ENCODE results near the gene RUFY4.
"Not testable (repeated sequence)": the region's sequence is repeated elsewhere in the genome, so short reads cannot be mapped to it uniquely, and the experiment has no call there.

Gene RUFY4

GRCh38 chr2:218031771-218032257 lies 37.2 kb upstream of the RUFY4 start:
- DNase-seq: no peak

DNA sequence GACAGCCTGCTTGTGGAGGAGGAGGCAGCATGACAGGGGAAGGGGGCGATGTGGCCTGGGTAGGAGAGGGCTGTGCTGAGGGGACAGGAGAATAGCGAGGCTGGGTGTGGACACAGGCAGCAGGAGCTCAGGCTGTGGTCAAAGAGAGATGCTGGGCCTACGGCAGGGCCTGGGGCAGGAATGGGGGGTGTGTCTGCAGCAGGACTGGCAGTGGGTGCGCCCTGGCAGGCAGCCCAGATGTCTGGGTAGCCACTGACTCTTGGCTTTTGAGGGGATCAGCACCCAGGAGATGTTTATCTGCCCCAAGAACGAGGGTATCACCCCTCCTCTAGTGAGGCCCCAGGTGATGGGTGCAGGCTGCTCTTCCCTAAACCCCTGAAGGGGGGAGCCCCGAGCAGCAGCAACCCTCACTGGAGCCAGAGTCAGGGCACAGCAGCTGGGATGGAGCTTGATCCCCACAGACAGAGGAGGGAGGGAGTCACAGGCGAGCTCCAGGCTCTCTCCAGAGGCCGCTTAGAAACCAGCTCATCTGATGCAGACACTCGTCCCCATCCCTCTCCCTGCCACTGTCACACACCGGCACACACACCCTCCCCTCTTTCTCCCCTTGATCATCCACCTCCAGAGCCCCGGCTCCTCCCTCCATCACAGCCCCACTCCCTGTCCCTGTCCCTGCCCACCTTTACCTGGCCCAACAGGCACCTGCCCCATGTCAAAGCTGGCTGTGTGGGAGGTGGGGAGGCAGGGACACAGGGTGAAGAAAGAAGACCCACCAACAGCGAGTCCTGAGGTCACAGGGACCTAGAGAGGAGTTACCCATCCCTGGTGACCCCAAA lies 36.5 kb upstream of the RUFY4 start:
- DNase-seq: no peak

DNA sequence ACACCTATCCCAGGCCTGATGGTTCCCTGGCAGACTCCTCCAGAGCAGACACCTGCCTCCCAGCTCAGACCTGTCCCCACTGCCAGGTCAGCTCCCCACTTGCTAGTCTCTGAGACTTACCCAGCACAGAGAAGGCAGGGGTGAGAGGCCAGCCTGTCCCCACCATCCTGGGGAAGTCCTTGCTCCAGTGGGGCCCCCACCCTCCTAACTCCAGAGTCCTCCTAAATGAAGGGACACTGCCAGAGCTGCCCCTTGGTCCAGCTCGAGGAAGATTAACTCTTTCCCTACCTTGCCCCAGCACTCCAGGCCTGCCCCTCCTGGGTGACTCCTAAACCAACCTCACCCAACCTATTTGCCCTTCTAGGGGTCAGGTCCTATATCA lies 35.9 kb upstream of the RUFY4 start:
- no peak for DNase-seq

DNA sequence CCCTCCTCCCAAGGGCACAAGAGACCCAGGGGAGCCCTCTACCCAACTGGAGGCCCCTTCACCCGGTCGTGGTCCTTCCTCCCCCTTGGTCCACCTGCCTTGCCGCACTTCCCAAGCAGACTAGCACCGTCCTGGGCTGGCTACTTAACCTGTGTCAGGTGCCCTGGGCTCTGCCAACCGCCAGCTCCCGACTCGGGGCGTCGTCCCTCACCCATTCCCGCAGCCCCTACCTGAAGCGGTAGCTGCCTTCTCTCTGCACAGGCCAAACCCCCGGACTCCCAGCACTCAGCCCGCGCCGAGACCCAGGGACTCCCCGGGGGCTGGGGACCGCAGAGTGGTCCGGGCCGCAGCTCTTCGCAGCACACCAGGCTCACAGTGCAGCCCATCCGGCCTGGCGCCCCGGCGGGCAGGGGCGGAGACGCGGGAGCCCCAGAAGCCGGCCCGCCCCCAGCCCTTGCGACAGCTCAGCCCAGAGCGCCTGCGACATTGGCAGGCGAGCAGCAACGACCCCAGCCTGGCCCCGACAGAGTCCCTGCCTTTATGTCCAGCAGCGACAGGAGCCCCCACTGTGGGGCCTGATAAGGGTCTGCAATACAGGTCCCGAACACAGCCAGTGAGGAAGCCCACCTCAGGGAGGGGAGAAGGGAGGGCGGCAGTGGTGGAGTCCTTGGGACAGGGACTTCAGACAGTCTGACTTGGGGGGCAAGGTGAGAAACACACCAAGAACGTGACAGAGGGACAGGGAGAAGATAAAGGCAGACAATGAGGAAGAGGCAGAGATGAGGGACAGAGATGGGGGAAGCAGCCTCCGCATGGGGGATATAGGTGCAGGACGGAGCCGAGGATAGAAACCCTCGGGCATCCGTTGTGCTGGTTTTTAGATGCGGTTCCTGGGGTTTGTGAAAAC lies 35.2 kb upstream of the RUFY4 start:
- no peak for DNase-seq

DNA sequence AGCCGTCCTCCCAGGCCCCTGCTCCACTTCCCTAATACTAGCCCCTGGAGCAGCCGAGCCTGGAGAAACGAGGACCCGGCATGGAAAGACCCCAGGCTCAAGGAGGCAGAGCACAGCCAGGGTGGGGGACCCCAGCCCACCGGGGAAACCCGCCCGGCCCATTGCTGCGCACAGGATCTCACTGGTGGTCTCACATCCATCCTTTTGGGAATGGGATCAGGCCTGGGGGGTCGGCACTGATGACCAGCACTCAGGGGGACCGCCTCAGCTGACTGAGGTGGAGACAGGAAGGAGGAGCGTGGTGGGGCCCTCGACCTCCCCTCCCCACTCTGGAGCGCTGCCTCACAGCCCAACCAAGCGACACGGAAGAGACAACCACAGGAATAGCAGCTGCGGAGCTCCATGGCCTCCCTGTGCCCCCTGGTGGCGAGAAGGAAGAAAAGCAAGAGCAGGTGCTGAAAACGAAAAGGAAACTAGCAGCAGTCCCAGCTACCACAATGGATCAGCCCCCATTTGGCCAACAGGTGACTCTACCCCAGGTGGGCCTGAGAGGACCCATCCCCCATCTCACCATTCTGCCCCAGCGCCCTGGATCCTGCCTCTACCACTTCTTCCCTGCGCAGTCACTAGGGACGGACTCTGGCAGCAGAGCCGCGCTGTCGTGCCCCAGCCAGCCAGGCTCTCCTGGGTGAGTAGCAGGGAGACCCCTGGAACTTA lies 34.4 kb upstream of the RUFY4 start:
- DNase-seq: peak; percentile 81

- no peak for DNase-seq
Observed at GRCh38 chr2:218035463-218036100, 33.5 kb upstream of the RUFY4 start.

- DNase-seq: no peak
Observed at GRCh38 chr2:218036371-218036770, 32.7 kb upstream of the RUFY4 start.

DNA sequence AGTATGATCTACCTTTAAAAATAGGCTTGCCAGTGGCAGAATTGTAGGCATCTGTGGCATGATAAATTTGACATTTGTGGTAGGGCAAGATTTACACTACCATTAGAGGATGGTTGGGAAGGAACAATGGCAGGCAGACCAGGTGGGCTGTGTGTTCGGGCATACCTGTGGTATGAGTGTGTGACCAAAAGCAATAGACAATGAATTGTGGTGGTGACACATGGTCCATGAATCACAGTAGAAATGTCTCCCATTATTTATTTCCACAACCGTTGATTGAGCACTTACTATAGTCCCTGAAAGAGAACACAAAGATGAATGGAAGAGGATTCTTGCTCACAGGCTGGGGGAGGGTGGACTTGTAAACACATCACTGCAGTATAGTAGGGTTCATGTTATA lies 29.9 kb upstream of the RUFY4 start:
- DNase-seq: no peak

- DNase-seq: no peak
Observed at GRCh38 chr2:218040883-218041282, 28.2 kb upstream of the RUFY4 start.

- DNase-seq: no peak
Observed at GRCh38 chr2:218041302-218042168, 27.5 kb upstream of the RUFY4 start.

GRCh38 chr2:218043100-218043499 lies 26.0 kb upstream of the RUFY4 start:
- DNase-seq: no peak

DNA sequence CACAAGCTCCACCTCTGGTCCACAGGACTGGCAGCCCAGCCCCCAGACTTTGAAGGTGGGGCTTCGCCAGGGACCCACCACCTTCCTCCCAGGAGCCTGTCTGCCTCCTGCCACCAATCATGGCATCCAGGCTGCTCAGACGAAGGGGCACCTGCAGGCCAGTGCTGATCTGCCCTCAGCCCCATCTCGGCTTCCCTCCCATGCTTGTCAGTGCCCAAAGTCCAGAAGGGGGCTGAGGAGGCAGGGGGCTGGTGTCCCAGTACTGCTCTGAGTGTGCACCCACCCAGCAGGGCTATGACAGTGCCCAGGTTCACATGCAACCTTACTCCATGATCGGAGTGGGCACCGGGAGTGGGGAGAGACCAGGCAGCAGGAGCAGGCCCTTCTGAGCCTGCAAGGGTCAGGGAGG lies 25.3 kb upstream of the RUFY4 start:
- no peak for DNase-seq

- DNase-seq: not testable (repeated sequence)
Observed at GRCh38 chr2:218044599-218044998, 24.5 kb upstream of the RUFY4 start.

DNA sequence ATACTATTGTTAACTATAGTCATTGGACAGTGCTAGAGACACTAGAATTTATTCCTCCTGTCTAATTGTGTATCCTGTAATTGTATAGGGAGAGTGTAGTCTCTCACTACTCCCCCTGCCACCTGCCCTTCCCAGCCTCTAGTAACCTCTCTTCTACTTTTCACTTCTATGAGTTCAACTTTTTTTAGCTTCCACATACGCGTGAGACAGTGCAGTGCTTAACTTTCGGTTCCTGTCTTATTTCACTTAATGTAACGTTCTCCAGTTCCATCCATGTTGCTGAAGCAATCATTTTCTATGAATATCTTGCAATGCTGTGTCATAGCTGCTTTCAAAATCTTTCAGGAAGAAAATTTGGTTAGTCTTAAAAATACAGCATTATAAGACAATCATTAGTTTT lies 22.8 kb upstream of the RUFY4 start:
- no peak for DNase-seq

- DNase-seq: no peak
Observed at GRCh38 chr2:218047536-218048225, 21.4 kb upstream of the RUFY4 start.

GRCh38 chr2:218051903-218052302 lies 17.1 kb upstream of the RUFY4 start:
- DNase-seq: no peak

GRCh38 chr2:218059289-218059688 lies 9.8 kb upstream of the RUFY4 start:
- DNase-seq: no peak

GRCh38 chr2:218060118-218060517 lies 8.9 kb upstream of the RUFY4 start:
- no peak for DNase-seq

DNA sequence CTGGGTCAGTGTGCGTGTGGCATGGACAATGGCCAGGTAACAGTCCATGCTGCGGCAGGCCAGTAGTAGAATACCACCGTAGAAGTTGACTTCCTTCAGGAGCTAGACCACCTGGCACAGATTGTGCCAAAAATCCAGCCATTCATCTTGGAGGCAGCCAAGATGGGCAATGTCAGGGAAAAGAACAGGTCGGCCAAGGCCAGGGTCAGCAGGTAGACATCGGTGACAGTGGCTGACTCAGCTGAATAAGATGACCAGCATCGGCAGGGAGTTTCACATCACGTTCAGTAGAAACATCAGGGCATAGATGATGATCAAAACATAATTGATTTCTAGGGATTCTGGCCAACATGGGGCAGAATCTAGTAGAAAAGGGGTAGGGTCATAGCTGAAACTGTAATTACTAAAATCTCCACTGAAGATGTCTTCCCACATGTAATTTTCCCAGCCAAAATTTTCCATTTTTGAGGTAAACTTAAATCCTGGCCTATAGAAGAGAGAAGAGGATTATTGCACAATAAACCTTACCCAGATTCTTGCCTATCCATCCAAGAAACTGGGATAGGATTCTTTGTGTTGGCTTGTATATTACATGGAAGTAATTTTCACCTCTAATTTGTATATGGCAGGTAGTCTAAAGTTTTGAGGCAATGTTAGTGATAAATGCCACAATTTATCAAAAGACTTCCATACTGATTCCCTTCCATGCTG lies 7.9 kb upstream of the RUFY4 start:
- no peak for DNase-seq

- DNase-seq: peak; percentile 18
Observed at GRCh38 chr2:218063486-218063885, 5.6 kb upstream of the RUFY4 start.
